K562 (cell line): ENCODE measurements around the gene TMSB10. TPM values are rescaled to one million over a fixed set of nuclear protein-coding genes. Genes with fewer than 3 reads are reported as not detected.
A peak's percentile ranks its signal among the peaks of the same experiment; 100 is the strongest.

Experiments used
- PCBP2 ChIP-seq: fragments of 200-400 bp; formaldehyde crosslinking; IDR thresholded peaks from 2 replicates; pipeline ENCODE4 v1.6.1; 2018; ENCODE audit warnings: low read length, low read depth, mild to moderate bottlenecking, moderate library complexity; ENCODE audit not compliant: poor library complexity, severe bottlenecking
- SAFB ChIP-seq: fragments of 200-400 bp; formaldehyde crosslinking; IDR thresholded peaks from 2 replicates; pipeline ENCODE4 v1.6.1; 2017; ENCODE audit warnings: low read depth, low read length, borderline replicate concordance
- SREBF1 ChIP-seq: fragments of 150-350 bp; IDR thresholded peaks from 2 replicates; pipeline ENCODE4 v1.6.1; 2014; ENCODE audit warnings: antibody characterized with exemption, low read depth, low read length, borderline replicate concordance
- polyA plus RNA-seq, 8 experiments: library from polyadenylated mRNA; depleted of rRNA in 4 of 8; stranded (reverse) in 5 of 8; unstranded in 3 of 8; fragments of >200 nt; fragmentation: Nextera tagmentation in 2 of 8; fragmentation: Illumina TruSeq in 1 of 8; extraction: Ambion mirVana in 2 of 8; extraction: Trizol in 1 of 8; gene quantifications; 2 replicates each; pipeline versions ENCODE4 v1.2.1 to v1.2.3, GENCODE V29; 2011 to 2014; ENCODE audit warnings: inconsistent platforms in 1 of 8, missing spikeins in 1 of 8
- total RNA-seq, 7 experiments: library from RNA; depleted of rRNA in 6 of 7; stranded (reverse); fragments of >200 nt in 6 of 7; fragmentation: Illumina TruSeq in 2 of 7; extraction: Trizol in 2 of 7; gene quantifications; 2 replicates each; pipeline versions ENCODE4 v1.2.1 to v1.2.3, GENCODE V29; 2011 to 2021; ENCODE audit warnings: low replicate concordance in 1 of 7
- TF ChIP-seq, protein P1 (sequence below): fragments of 450-650 bp; IDR thresholded peaks from 2 replicates; pipeline ENCODE4 v1.7.1; 2018; ENCODE audit warnings: mild to moderate bottlenecking, low read depth; ENCODE audit not compliant: partially characterized antibody
- TF ChIP-seq, protein P2 (sequence below): sonication (generic); formaldehyde crosslinking; IDR thresholded peaks from 2 replicates; pipeline ENCODE4 v1.8.0; 2022; ENCODE audit warnings: missing genetic modification reagents, mild to moderate bottlenecking, moderate library complexity, borderline replicate concordance
- TF ChIP-seq, protein P3 (sequence below): sonication (generic); formaldehyde crosslinking; IDR thresholded peaks from 2 replicates; pipeline ENCODE4 v1.8.1; 2023; ENCODE audit warnings: mild to moderate bottlenecking, missing genetic modification reagents
- TF ChIP-seq, protein P4 (sequence below), 2 experiments: fragments of 450-650 bp; formaldehyde crosslinking in 1 of 2; IDR thresholded peaks; 2 replicates each; pipeline versions ENCODE4 v1.4.0 to v1.6.1; 2014 to 2020; ENCODE audit warnings: mild to moderate bottlenecking in 2 of 2, borderline replicate concordance in 1 of 2, low read depth in 1 of 2

TMSB10 gene
- total and polyA plus RNA-seq, 9 of the 15 experiments (the other 6 are each of a cell fraction or from before 2014, with no cell fraction given), result 382 to 2,226 (median 959) TPM

DNA sequence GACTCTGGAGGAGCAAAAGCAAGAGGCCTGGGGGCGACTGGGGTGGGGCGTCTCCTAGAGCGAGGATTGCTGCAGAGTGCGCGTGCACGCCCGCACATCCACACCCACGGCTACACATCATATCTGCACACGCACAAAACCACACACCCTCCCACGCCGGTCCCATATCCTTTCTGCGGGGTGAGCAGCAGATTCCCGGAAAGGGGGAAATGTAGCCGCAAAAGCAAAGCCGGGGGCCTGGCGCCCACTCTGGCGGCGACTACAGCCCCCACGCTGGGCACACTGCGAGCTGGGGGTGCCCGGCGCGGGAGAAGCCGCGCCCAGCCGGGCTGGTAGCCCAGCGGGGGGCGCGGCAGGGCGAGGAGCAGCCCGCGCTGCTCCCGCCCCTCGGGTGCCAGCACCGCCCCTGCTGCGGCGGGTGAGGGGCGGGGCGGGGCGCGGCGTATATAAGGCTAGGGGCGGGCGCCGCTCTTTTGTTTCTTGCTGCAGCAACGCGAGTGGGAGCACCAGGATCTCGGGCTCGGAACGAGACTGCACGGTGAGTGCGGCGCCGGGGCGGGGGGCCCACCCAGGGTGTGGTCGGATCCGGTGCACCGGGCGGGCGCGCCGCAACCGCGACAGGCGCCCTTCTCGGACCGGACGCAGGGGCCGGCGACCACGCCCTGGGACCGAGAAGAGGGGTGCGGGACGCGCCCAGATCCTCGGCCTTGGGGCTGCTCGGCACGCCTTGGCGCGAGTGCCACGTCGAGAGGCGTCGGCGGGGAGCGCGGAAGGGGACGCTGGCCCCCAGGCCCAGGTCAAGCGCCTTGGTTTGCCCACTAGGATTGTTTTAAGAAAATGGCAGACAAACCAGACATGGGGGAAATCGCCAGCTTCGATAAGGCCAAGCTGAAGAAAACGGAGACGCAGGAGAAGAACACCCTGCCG, at the start of gene TMSB10 (continued):
- TF ChIP-seq, protein P1, sequence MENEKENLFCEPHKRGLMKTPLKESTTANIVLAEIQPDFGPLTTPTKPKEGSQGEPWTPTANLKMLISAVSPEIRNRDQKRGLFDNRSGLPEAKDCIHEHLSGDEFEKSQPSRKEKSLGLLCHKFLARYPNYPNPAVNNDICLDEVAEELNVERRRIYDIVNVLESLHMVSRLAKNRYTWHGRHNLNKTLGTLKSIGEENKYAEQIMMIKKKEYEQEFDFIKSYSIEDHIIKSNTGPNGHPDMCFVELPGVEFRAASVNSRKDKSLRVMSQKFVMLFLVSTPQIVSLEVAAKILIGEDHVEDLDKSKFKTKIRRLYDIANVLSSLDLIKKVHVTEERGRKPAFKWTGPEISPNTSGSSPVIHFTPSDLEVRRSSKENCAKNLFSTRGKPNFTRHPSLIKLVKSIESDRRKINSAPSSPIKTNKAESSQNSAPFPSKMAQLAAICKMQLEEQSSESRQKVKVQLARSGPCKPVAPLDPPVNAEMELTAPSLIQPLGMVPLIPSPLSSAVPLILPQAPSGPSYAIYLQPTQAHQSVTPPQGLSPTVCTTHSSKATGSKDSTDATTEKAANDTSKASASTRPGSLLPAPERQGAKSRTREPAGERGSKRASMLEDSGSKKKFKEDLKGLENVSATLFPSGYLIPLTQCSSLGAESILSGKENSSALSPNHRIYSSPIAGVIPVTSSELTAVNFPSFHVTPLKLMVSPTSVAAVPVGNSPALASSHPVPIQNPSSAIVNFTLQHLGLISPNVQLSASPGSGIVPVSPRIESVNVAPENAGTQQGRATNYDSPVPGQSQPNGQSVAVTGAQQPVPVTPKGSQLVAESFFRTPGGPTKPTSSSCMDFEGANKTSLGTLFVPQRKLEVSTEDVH, result peak; percentile 26
- TF ChIP-seq SREBF1 (no peak), PCBP2 (peak; percentile 45), SAFB (peak; percentile 76; the same call in 1 of the 2 replicates)
- TF ChIP-seq, protein P2, sequence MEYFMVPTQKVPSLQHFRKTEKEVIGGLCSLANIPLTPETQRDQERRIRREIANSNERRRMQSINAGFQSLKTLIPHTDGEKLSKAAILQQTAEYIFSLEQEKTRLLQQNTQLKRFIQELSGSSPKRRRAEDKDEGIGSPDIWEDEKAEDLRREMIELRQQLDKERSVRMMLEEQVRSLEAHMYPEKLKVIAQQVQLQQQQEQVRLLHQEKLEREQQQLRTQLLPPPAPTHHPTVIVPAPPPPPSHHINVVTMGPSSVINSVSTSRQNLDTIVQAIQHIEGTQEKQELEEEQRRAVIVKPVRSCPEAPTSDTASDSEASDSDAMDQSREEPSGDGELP, result peak; percentile 39; the same call in 1 of the 2 replicates
- TF ChIP-seq, protein P3, sequence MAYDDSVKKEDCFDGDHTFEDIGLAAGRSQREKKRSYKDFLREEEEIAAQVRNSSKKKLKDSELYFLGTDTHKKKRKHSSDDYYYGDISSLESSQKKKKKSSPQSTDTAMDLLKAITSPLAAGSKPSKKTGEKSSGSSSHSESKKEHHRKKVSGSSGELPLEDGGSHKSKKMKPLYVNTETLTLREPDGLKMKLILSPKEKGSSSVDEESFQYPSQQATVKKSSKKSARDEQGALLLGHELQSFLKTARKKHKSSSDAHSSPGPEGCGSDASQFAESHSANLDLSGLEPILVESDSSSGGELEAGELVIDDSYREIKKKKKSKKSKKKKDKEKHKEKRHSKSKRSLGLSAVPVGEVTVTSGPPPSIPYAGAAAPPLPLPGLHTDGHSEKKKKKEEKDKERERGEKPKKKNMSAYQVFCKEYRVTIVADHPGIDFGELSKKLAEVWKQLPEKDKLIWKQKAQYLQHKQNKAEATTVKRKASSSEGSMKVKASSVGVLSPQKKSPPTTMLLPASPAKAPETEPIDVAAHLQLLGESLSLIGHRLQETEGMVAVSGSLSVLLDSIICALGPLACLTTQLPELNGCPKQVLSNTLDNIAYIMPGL (CRISPR knock-in tag), result no peak
- TF ChIP-seq, protein P4, sequence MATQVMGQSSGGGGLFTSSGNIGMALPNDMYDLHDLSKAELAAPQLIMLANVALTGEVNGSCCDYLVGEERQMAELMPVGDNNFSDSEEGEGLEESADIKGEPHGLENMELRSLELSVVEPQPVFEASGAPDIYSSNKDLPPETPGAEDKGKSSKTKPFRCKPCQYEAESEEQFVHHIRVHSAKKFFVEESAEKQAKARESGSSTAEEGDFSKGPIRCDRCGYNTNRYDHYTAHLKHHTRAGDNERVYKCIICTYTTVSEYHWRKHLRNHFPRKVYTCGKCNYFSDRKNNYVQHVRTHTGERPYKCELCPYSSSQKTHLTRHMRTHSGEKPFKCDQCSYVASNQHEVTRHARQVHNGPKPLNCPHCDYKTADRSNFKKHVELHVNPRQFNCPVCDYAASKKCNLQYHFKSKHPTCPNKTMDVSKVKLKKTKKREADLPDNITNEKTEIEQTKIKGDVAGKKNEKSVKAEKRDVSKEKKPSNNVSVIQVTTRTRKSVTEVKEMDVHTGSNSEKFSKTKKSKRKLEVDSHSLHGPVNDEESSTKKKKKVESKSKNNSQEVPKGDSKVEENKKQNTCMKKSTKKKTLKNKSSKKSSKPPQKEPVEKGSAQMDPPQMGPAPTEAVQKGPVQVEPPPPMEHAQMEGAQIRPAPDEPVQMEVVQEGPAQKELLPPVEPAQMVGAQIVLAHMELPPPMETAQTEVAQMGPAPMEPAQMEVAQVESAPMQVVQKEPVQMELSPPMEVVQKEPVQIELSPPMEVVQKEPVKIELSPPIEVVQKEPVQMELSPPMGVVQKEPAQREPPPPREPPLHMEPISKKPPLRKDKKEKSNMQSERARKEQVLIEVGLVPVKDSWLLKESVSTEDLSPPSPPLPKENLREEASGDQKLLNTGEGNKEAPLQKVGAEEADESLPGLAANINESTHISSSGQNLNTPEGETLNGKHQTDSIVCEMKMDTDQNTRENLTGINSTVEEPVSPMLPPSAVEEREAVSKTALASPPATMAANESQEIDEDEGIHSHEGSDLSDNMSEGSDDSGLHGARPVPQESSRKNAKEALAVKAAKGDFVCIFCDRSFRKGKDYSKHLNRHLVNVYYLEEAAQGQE (IDR thresholded peaks at IDR 0.05; ENCODE audit: borderline replicate concordance), result no peak
- TF ChIP-seq, protein P4 (CRISPR knock-in tag; IDR thresholded peaks at IDR 0.05; ENCODE audit: low read depth), result no peak; the same call in 1 of the 2 replicates
